ENCODE measurements around the gene KPTN. TPM values are rescaled to one million over a fixed set of nuclear protein-coding genes. Genes with fewer than 3 reads are reported as not detected.
A peak's percentile ranks its signal among the peaks of the same experiment; 100 is the strongest.

KPTN gene
- total and polyA plus RNA-seq, 2 of the 13 experiments (the other 11 are each of a cell fraction or from before 2014, with no cell fraction given) = 9.1 to 13.3 TPM

DNA sequence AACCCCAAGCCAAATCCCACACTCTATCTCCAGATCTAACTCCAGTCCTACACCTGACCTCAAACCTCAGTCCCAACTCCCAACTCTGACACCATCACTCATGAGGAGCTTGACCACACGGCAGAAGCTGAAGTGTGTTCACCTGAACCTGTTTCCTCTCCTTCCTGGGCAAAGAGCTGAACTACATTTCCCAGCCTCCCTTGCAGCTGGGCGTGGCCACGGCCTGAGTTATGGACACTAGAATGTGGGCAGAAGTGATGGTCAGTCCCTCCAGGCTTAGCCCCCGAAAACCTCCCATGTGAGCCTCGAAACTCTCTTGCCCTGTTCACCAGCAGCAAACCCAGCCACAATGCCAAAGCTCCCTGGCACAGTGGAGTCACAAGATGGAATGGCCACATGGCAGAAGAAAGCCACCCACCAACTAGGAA is 45.2 kb downstream of the KPTN start:
- BruUV-seq (replicated peaks) = no TSS peak
- Histone ChIP-seq H3K9ac (ENCODE audit: insufficient read depth, low read depth, low read length) (no peak overlapping the region), H3K9me3 (ENCODE audit: low read length) (no peaks in the 10 kb centered on the region), H3K27ac (ENCODE audit: extremely low read length, insufficient read depth, low read length) (no peak overlapping the region), H4K20me1 (ENCODE audit: insufficient read depth, low read length) (0 out of 2 replicates have a peak, but pooled peaks cover 2% of the 10 kb centered on the region), H3K79me2 (ENCODE audit: insufficient read depth, low read length) (no peaks in the 10 kb centered on the region), H3K27me3 (ENCODE audit: control insufficient read depth in 1 of 2, insufficient read depth in 2 of 2, low read length in 2 of 2) (peaks cover 0 to 12% of the 10 kb centered on the region in 2 experiments; a peak in 3 of 5 replicates), H3K36me3 (replicated peaks in 1 of 2; ENCODE audit: control insufficient read depth in 1 of 2, insufficient read depth in 2 of 2, low read length in 2 of 2) (no peaks in the 10 kb centered on the region), H3K4me2 (ENCODE audit: low read depth, low read length) (no peak overlapping the region), H3K4me3 (replicated peaks in 1 of 3; ENCODE audit: insufficient read depth in 1 of 3, low read depth in 2 of 3, low read length in 3 of 3) (no peak overlapping the region), H2AFZ (ENCODE audit: low read length) (no peak overlapping the region), H3K4me1 (ENCODE audit: insufficient read depth, low read length) (no peaks in the 10 kb centered on the region)
- intact Hi-C loops (cut with micrococcal nuclease; ENCODE audit: unreplicated experiment) (no loop called here), in situ Hi-C loops (cut with HindIII; ENCODE audit: extremely low pct_ligation_motif_present, low pct_unique_long_range_greater_than_20kb) (loop anchor here (5.0 kb wide), 2 partner anchors 78 to 258 kb away; partner anchors contain the start of gene NAPA)
- DNase-seq (ENCODE audit: low spot score) (no peak), ATAC-seq (peak; percentile 39; the same call in 2 of the 3 replicates), FAIRE-seq (peak; percentile 18)
- ChIA-PET POLR2A (interaction anchor here (0.6 to 0.9 kb wide), 2 partner anchors 45 to 77 kb away, joined by 3 read pairs; partner anchors contain the start of genes KPTN and NAPA), CTCF (ENCODE audit: low intra/inter-chr PET ratio, low total read pairs) (no interaction called here)
- whole genome bisulfite sequencing (ENCODE audit: low lambda C conversion rate) = 6% methylated on average over 3 of the region's 5 CpGs
- TF ChIP-seq ZFYVE20 (CRISPR knock-in tag; IDR thresholded peaks at IDR 0.05; ENCODE audit: borderline replicate concordance, low read depth) (no peak), THAP11 (CRISPR knock-in tag; IDR thresholded peaks at IDR 0.05) (peak; percentile 97), ZNF143 (CRISPR knock-in tag; IDR thresholded peaks at IDR 0.05) (peak; percentile 91), KDM5B (CRISPR knock-in tag; IDR thresholded peaks at IDR 0.05; ENCODE audit: borderline replicate concordance) (no peak), HCFC1 (IDR thresholded peaks at IDR 0.05; ENCODE audit: low read depth, low read length) (peak; percentile 70), SP1 (IDR thresholded peaks at IDR 0.05) (no peak), SP1 (CRISPR knock-in tag; IDR thresholded peaks at IDR 0.05) (peak; percentile 91), GATA4 (IDR thresholded peaks at IDR 0.05; ENCODE audit: borderline replicate concordance, low read depth) (no peak), ZNF10 (CRISPR knock-in tag; IDR thresholded peaks at IDR 0.05; ENCODE audit: borderline replicate concordance, low read depth) (no peak), ZNF432 (CRISPR knock-in tag; IDR thresholded peaks at IDR 0.05; ENCODE audit: borderline replicate concordance) (no peak), NCOA5 (CRISPR knock-in tag; IDR thresholded peaks at IDR 0.05) (no peak), U2AF2 (IDR thresholded peaks at IDR 0.05; ENCODE audit: low read depth, low read length) (no peak)
- TF ChIP-seq, protein P1, sequence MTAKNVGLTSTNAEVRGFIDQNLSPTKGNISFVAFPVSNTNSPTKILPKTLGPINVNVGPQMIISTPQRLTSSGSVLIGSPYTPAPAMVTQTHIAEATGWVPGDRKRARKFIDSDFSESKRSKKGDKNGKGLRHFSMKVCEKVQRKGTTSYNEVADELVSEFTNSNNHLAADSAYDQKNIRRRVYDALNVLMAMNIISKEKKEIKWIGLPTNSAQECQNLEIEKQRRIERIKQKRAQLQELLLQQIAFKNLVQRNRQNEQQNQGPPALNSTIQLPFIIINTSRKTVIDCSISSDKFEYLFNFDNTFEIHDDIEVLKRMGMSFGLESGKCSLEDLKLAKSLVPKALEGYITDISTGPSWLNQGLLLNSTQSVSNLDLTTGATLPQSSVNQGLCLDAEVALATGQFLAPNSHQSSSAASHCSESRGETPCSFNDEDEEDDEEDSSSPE (CRISPR knock-in tag; IDR thresholded peaks at IDR 0.05) = no peak
- TF ChIP-seq, protein P2, sequence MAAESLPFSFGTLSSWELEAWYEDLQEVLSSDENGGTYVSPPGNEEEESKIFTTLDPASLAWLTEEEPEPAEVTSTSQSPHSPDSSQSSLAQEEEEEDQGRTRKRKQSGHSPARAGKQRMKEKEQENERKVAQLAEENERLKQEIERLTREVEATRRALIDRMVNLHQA (CRISPR knock-in tag; IDR thresholded peaks at IDR 0.05) = no peak
- TF ChIP-seq, protein P3, sequence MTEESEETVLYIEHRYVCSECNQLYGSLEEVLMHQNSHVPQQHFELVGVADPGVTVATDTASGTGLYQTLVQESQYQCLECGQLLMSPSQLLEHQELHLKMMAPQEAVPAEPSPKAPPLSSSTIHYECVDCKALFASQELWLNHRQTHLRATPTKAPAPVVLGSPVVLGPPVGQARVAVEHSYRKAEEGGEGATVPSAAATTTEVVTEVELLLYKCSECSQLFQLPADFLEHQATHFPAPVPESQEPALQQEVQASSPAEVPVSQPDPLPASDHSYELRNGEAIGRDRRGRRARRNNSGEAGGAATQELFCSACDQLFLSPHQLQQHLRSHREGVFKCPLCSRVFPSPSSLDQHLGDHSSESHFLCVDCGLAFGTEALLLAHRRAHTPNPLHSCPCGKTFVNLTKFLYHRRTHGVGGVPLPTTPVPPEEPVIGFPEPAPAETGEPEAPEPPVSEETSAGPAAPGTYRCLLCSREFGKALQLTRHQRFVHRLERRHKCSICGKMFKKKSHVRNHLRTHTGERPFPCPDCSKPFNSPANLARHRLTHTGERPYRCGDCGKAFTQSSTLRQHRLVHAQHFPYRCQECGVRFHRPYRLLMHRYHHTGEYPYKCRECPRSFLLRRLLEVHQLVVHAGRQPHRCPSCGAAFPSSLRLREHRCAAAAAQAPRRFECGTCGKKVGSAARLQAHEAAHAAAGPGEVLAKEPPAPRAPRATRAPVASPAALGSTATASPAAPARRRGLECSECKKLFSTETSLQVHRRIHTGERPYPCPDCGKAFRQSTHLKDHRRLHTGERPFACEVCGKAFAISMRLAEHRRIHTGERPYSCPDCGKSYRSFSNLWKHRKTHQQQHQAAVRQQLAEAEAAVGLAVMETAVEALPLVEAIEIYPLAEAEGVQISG (CRISPR knock-in tag; IDR thresholded peaks at IDR 0.05) = 0 out of 2 replicates have a peak, but pooled peaks have one; percentile 22
- TF ChIP-seq, protein P4, sequence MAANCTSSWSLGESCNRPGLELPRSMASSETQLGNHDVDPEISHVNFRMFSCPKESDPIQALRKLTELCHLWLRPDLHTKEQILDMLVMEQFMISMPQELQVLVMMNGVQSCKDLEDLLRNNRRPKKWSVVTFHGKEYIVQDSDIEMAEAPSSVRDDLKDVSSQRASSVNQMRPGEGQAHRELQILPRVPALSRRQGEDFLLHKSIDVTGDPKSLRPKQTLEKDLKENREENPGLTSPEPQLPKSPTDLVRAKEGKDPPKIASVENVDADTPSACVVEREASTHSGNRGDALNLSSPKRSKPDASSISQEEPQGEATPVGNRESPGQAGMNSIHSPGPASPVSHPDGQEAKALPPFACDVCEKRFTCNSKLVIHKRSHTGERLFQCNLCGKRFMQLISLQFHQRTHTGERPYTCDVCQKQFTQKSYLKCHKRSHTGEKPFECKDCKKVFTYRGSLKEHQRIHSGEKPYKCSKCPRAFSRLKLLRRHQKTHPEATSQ (CRISPR knock-in tag; IDR thresholded peaks at IDR 0.05; ENCODE audit: borderline replicate concordance) = no peak
- TF ChIP-seq, protein P5, sequence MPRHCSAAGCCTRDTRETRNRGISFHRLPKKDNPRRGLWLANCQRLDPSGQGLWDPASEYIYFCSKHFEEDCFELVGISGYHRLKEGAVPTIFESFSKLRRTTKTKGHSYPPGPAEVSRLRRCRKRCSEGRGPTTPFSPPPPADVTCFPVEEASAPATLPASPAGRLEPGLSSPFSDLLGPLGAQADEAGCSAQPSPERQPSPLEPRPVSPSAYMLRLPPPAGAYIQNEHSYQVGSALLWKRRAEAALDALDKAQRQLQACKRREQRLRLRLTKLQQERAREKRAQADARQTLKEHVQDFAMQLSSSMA (CRISPR knock-in tag; IDR thresholded peaks at IDR 0.05) = no peak
